ENCODE data around the gene SLC27A5. TPM values are rescaled to one million over a fixed set of nuclear protein-coding genes. Genes with fewer than 3 reads are reported as not detected.

SLC27A5 gene
- polyA plus RNA-seq (ENCODE audit: insufficient read length in 3 of 3) = 1 to 10 TPM; 8.0 to 9.9 (median 9.7) TPM

- DNase-seq (ENCODE audit: low read depth in 3 of 3, low spot score in 2 of 3) = no peak
Observed at GRCh38 chr19:58511353-58512208, at the start of gene SLC27A5. Gene SLC27A5, minus strand, starts transcription at chr19:58511992. Its CDS starts 37 bp downstream, at chr19:58511955.

- no peak for DNase-seq (ENCODE audit: low read depth in 3 of 3, low spot score in 2 of 3)
Observed at GRCh38 chr19:58560921-58561320, 49.1 kb upstream of the SLC27A5 start.

GRCh38 chr19:58560007-58560887, 48.5 kb upstream of the SLC27A5 start:
- DNase-seq (ENCODE audit: low read depth in 3 of 3, low spot score in 2 of 3) = no peak

GRCh38 chr19:58559275-58560006, 47.6 kb upstream of the SLC27A5 start:
- DNase-seq (ENCODE audit: low read depth in 3 of 3, low spot score in 2 of 3) = peak in 2 of 3 donors; percentile 87 to 89

GRCh38 chr19:58558623-58559274, 47.0 kb upstream of the SLC27A5 start:
- DNase-seq (ENCODE audit: low read depth in 3 of 3, low spot score in 2 of 3) = peak; percentile 95 to 97 (median 96)

GRCh38 chr19:58558066-58558622, 46.4 kb upstream of the SLC27A5 start, which contains the start of gene UBE2M:
Gene UBE2M, minus strand, starts transcription at chr19:58558611. Its CDS starts 230 bp downstream, at chr19:58558381.
- DNase-seq (ENCODE audit: low read depth in 3 of 3, low spot score in 2 of 3) = no peak

- DNase-seq (ENCODE audit: low read depth in 3 of 3, low spot score in 2 of 3) = no peak
Observed at GRCh38 chr19:58557221-58558065, 45.7 kb upstream of the SLC27A5 start.

GRCh38 chr19:58556622-58557220, 44.9 kb upstream of the SLC27A5 start:
- DNase-seq (ENCODE audit: low read depth in 3 of 3, low spot score in 2 of 3) = no peak

GRCh38 chr19:58555920-58556621, 44.3 kb upstream of the SLC27A5 start:
- no peak for DNase-seq (ENCODE audit: low read depth in 3 of 3, low spot score in 2 of 3)

GRCh38 chr19:58555369-58555885, 43.6 kb upstream of the SLC27A5 start:
- DNase-seq (ENCODE audit: low read depth in 3 of 3, low spot score in 2 of 3) = no peak

- peak in 2 of 3 donors; percentile 92 to 95 for DNase-seq (ENCODE audit: low read depth in 3 of 3, low spot score in 2 of 3)
Observed at GRCh38 chr19:58554494-58555368, 42.9 kb upstream of the SLC27A5 start, which contains the start of gene CHMP2A. Gene CHMP2A, minus strand, starts transcription at chr19:58555105. Its CDS starts 893 bp downstream, at chr19:58554212.

GRCh38 chr19:58553799-58554493, 42.2 kb upstream of the SLC27A5 start:
- DNase-seq (ENCODE audit: low read depth in 3 of 3, low spot score in 2 of 3) = no peak

GRCh38 chr19:58552655-58553054, 40.9 kb upstream of the SLC27A5 start:
- DNase-seq (ENCODE audit: low read depth in 3 of 3, low spot score in 2 of 3) = no peak

- no peak for DNase-seq (ENCODE audit: low read depth in 3 of 3, low spot score in 2 of 3)
Observed at GRCh38 chr19:58551577-58552471, 40.0 kb upstream of the SLC27A5 start.

- no peak for DNase-seq (ENCODE audit: low read depth in 3 of 3, low spot score in 2 of 3)
Observed at GRCh38 chr19:58551123-58551497, 39.3 kb upstream of the SLC27A5 start.

Measured in right renal cortex interstitium (tissue), 3 donors.